HEK293 (cell line): Measurements from ENCODE around the gene ZNF354C.

ENCODE experiments used
- CTCF ChIP-seq: fragments of 450-650 bp; formaldehyde crosslinking; IDR thresholded peaks from 2 replicates; pipeline ENCODE4 v1.5.1; 2016; ENCODE audit warnings: missing biosample characterization, missing genetic modification characterization
- PRDM1 ChIP-seq: fragments of 450-650 bp; formaldehyde crosslinking; IDR thresholded peaks from 2 replicates; pipeline ENCODE4; 2016; ENCODE audit warnings: missing biosample characterization, missing genetic modification characterization
- ZBTB49 ChIP-seq: fragments of 450-650 bp; formaldehyde crosslinking; IDR thresholded peaks from 2 replicates; pipeline ENCODE4 v1.5.1; 2016; ENCODE audit warnings: missing biosample characterization, missing genetic modification characterization, low read depth
- ZFP3 ChIP-seq: fragments of 450-650 bp; formaldehyde crosslinking; IDR thresholded peaks from 2 replicates; pipeline ENCODE4 v1.5.1; 2016; ENCODE audit warnings: low read depth, missing biosample characterization, missing genetic modification characterization
- ZNF121 ChIP-seq: fragments of 450-650 bp; formaldehyde crosslinking; IDR thresholded peaks from 2 replicates; pipeline ENCODE4 v1.5.1; 2016; ENCODE audit warnings: missing biosample characterization, missing genetic modification characterization
- ZNF518A ChIP-seq: fragments of 450-650 bp; formaldehyde crosslinking; conservative IDR thresholded peaks from 2 replicates; pipeline ENCODE4 v1.5.1; 2016; ENCODE audit warnings: low read depth, missing biosample characterization, missing genetic modification characterization
- ZNF639 ChIP-seq: fragments of 450-650 bp; formaldehyde crosslinking; IDR thresholded peaks from 2 replicates; pipeline ENCODE4 v1.5.1; 2016; ENCODE audit warnings: missing biosample characterization, missing genetic modification characterization

- TF ChIP-seq CTCF (tag by site-specific recombination) (no peak), ZNF121 (tag by site-specific recombination) (no peak), ZFP3 (tag by site-specific recombination) (no peak), PRDM1 (tag by site-specific recombination) (no peak), ZBTB49 (tag by site-specific recombination) (no peak), ZNF518A (tag by site-specific recombination) (no peak), ZNF639 (tag by site-specific recombination) (no peak)
Measured at GRCh38 chr5:179112469-179113142, 52.4 kb downstream of the ZNF354C start.
